Parietal lobe (tissue), 2 donors: Measurements from ENCODE around the gene KCNH6. TPM values are rescaled to one million over a fixed set of nuclear protein-coding genes. Genes with fewer than 3 reads are reported as not detected.

Experiments used
- small RNA-seq: library from RNA; depleted of rRNA; stranded (forward); fragments of <200 nt; gene quantifications from one replicate; pipeline ENCODE3, GENCODE V24; 2014; ENCODE audit warnings: low replicate concordance
- total RNA-seq: library from RNA; depleted of rRNA; stranded (reverse); fragments of >200 nt; gene quantifications from one replicate; pipeline ENCODE4 v1.2.3, GENCODE V29; 2014

Gene KCNH6
- not detected for total RNA-seq

GRCh38 chr17:63523253-63523855 is at the start of gene KCNH6:
TSS of gene KCNH6 (plus strand) at chr17:63523358. CDS start at chr17:63523414, 56 bp downstream.

GRCh38 chr17:63476854-63477479 is 46.2 kb upstream of the KCNH6 start, which contains the start of gene ACE:
TSS of gene ACE (plus strand) at chr17:63477061. CDS start at chr17:63477095, 34 bp downstream.

GRCh38 chr17:63549946-63550816 is 27.0 kb downstream of the KCNH6 start, which contains the start of gene DCAF7:
TSS of gene DCAF7 (plus strand) at chr17:63550477. CDS start at chr17:63550678, 201 bp downstream.

Small RNA genes lying within 50 kb of the gene (small RNA-seq; reads per million reads assigned to genes)
- gene RNU6-288P, result not detected

Other genes starting within 250 kb of the KCNH6 start
- gene CYB561, start 77.1 kb upstream of the KCNH6 start, total RNA-seq, result 20.0 TPM
- 7.5 TPM for gene ACE, start 46.3 kb upstream of the KCNH6 start, total RNA-seq
- 47.3 TPM for gene DCAF7, start 27.1 kb downstream of the KCNH6 start, total RNA-seq
- gene TACO1, start 77.5 kb downstream of the KCNH6 start, total RNA-seq, result 7.2 TPM
- gene MAP3K3, start 99.1 kb downstream of the KCNH6 start, total RNA-seq, result 45.4 TPM
- gene LIMD2, start 176.8 kb downstream of the KCNH6 start, total RNA-seq, result 31.6 TPM
- gene STRADA, start 218.4 kb downstream of the KCNH6 start, total RNA-seq, result 64.8 TPM